Measurements from ENCODE around the gene EXOSC7. TPM values are rescaled to one million over a fixed set of nuclear protein-coding genes. Genes with fewer than 3 reads are reported as not detected.

EXOSC7 gene
- total RNA-seq, 2 donors from 2014 or later: 43.3 to 45.9 TPM

- peaks cover 4 to 40% of the 10 kb centered on the region in 2 donors for H3K4me1 ChIP-seq (ENCODE audit: control insufficient read depth in 1 of 2, low read depth in 2 of 2)
- ATAC-seq (ENCODE audit: insufficient number of reproducible peaks, low FRiP score, low read depth) (no peak), DNase-seq (ENCODE audit: low spot score) (no peak)
- TF ChIP-seq CTCF (IDR thresholded peaks at IDR 0.05): no peak
- H3K27me3 ChIP-seq (replicated peaks; ENCODE audit: insufficient read depth): no peaks in the 10 kb centered on the region
- H3K4me3 ChIP-seq: no peak overlapping the region
- peak overlapping the region in 1 of 2 donors; percentile 11 for H3K27ac ChIP-seq
- no peaks in the 10 kb centered on the region for H3K9me3 ChIP-seq
- H3K36me3 ChIP-seq: no peaks in the 10 kb centered on the region
Observed at GRCh38 chr3:45033791-45034190, 57.7 kb downstream of the EXOSC7 start.

- H3K36me3 ChIP-seq: no peaks in the 10 kb centered on the region
- ATAC-seq (ENCODE audit: insufficient number of reproducible peaks, low FRiP score, low read depth) (no peak), DNase-seq (ENCODE audit: low spot score) (no peak)
- H3K27ac ChIP-seq: no peak overlapping the region
- no peak overlapping the region for H3K4me3 ChIP-seq
- H3K4me1 ChIP-seq (ENCODE audit: control insufficient read depth in 1 of 2, low read depth in 2 of 2): peaks cover 4 to 33% of the 10 kb centered on the region in 2 donors
- H3K9me3 ChIP-seq: no peaks in the 10 kb centered on the region
- no peaks in the 10 kb centered on the region for H3K27me3 ChIP-seq (replicated peaks; ENCODE audit: insufficient read depth)
- no peak for TF ChIP-seq CTCF (IDR thresholded peaks at IDR 0.05)
Observed at GRCh38 chr3:45034612-45035252, 58.7 kb downstream of the EXOSC7 start.

- Histone ChIP-seq H3K4me3 (peak overlapping the region; percentile 71), H3K27me3 (replicated peaks; ENCODE audit: insufficient read depth) (no peaks in the 10 kb centered on the region), H3K4me1 (ENCODE audit: control insufficient read depth in 1 of 2, low read depth in 2 of 2) (peaks cover 4 to 27% of the 10 kb centered on the region in 2 donors), H3K36me3 (no peaks in the 10 kb centered on the region), H3K27ac (no peak overlapping the region), H3K9me3 (no peaks in the 10 kb centered on the region)
- ATAC-seq (ENCODE audit: insufficient number of reproducible peaks, low FRiP score, low read depth) (no peak), DNase-seq (ENCODE audit: low spot score) (no peak)
- peak; percentile 25 for TF ChIP-seq CTCF (IDR thresholded peaks at IDR 0.05)
Observed at GRCh38 chr3:45035441-45036301, 59.6 kb downstream of the EXOSC7 start.

GRCh38 chr3:45037720-45038455 is 61.8 kb downstream of the EXOSC7 start:
- peaks cover 4 to 30% of the 10 kb centered on the region in 2 donors for H3K4me1 ChIP-seq (ENCODE audit: control insufficient read depth in 1 of 2, low read depth in 2 of 2)
- H3K9me3 ChIP-seq: no peaks in the 10 kb centered on the region
- no peak overlapping the region for H3K27ac ChIP-seq
- H3K36me3 ChIP-seq: no peaks in the 10 kb centered on the region
- no peaks in the 10 kb centered on the region for H3K27me3 ChIP-seq (replicated peaks; ENCODE audit: insufficient read depth)
- peak; percentile 65 for ATAC-seq (ENCODE audit: insufficient number of reproducible peaks, low FRiP score, low read depth)
- H3K4me3 ChIP-seq: peak overlapping the region; percentile 44
- peak; percentile 86 for DNase-seq (ENCODE audit: low spot score)
- TF ChIP-seq CTCF (IDR thresholded peaks at IDR 0.05): peak; percentile 82

GRCh38 chr3:45041666-45042065 is 65.6 kb downstream of the EXOSC7 start:
- no peaks in the 10 kb centered on the region for H3K36me3 ChIP-seq
- DNase-seq (ENCODE audit: low spot score): no peak
- H3K27ac ChIP-seq: no peak overlapping the region
- no peaks in the 10 kb centered on the region for H3K27me3 ChIP-seq (replicated peaks; ENCODE audit: insufficient read depth)
- ATAC-seq (ENCODE audit: insufficient number of reproducible peaks, low FRiP score, low read depth): no peak
- H3K4me3 ChIP-seq: no peak overlapping the region
- peaks cover 0 to 14% of the 10 kb centered on the region in 2 donors for H3K4me1 ChIP-seq (ENCODE audit: control insufficient read depth in 1 of 2, low read depth in 2 of 2)
- no peak for TF ChIP-seq CTCF (IDR thresholded peaks at IDR 0.05)
- H3K9me3 ChIP-seq: no peaks in the 10 kb centered on the region

Data from thoracic aorta (tissue), 2 donors.